ENCODE results near the gene SLC25A6.

Gene SLC25A6

GRCh38 chrX:1397441-1398270 is 5.7 kb upstream of the SLC25A6 start:
- no peak for DNase-seq (ENCODE audit: low spot score)
- no peak for TF ChIP-seq CTCF (IDR thresholded peaks at IDR 0.05; ENCODE audit: extremely low read depth, missing control alignments)

GRCh38 chrX:1397001-1397400 is 5.1 kb upstream of the SLC25A6 start:
- DNase-seq (ENCODE audit: low spot score): no peak
- TF ChIP-seq CTCF (IDR thresholded peaks at IDR 0.05; ENCODE audit: extremely low read depth, missing control alignments): no peak

GRCh38 chrX:1395646-1396216 is 3.8 kb upstream of the SLC25A6 start:
- no peak for TF ChIP-seq CTCF (IDR thresholded peaks at IDR 0.05; ENCODE audit: extremely low read depth, missing control alignments)

GRCh38 chrX:1394731-1395501 is 3.0 kb upstream of the SLC25A6 start:
- no peak for TF ChIP-seq CTCF (IDR thresholded peaks at IDR 0.05; ENCODE audit: extremely low read depth, missing control alignments)
- no peak for DNase-seq (ENCODE audit: low spot score)

More at GRCh38 chrX:1395646-1396216, 3.8 kb upstream of the SLC25A6 start:
- no peak for DNase-seq (ENCODE audit: low spot score)

- TF ChIP-seq CTCF (IDR thresholded peaks at IDR 0.05; ENCODE audit: extremely low read depth, missing control alignments): no peak
- no peak for DNase-seq (ENCODE audit: low spot score)
Observed at GRCh38 chrX:1393871-1394615, 2.1 kb upstream of the SLC25A6 start.

GRCh38 chrX:1392376-1393068 is 609 bp upstream of the SLC25A6 start:
- TF ChIP-seq CTCF (IDR thresholded peaks at IDR 0.05; ENCODE audit: extremely low read depth, missing control alignments): no peak
- peak; percentile 83 for DNase-seq (ENCODE audit: low spot score)
